HG03025 (cell line): ENCODE results near the gene CDH23.

Experiments
- ATAC-seq: cut with Tn5 transposase; IDR thresholded peaks from one replicate; pipeline ENCODE4 v1.9.1; 2021; ENCODE audit warnings: mild to moderate bottlenecking, moderate library complexity; ENCODE audit not compliant: unreplicated experiment, low FRiP score

CDH23 gene

DNA sequence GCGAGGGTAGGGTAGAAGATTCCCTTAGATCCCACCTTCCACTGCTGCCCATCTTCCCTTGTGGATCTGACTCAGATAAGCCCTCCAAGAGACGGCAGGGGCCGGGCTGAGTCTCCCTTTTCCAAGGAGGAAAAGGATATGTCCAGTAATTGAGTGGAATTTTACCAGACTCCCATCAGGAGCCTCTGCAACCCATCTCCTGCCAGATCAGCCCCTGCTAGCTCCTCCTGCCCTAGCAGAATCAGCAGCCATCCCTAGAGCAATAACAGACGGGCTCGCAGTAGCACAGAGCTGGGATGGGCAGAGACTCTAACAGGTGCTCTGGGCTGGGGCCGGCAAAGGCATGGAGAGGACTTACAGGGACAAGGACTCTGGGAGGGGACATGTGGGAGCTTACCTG is 249.3 kb downstream of the CDH23 start:
- ATAC-seq = no peak

DNA sequence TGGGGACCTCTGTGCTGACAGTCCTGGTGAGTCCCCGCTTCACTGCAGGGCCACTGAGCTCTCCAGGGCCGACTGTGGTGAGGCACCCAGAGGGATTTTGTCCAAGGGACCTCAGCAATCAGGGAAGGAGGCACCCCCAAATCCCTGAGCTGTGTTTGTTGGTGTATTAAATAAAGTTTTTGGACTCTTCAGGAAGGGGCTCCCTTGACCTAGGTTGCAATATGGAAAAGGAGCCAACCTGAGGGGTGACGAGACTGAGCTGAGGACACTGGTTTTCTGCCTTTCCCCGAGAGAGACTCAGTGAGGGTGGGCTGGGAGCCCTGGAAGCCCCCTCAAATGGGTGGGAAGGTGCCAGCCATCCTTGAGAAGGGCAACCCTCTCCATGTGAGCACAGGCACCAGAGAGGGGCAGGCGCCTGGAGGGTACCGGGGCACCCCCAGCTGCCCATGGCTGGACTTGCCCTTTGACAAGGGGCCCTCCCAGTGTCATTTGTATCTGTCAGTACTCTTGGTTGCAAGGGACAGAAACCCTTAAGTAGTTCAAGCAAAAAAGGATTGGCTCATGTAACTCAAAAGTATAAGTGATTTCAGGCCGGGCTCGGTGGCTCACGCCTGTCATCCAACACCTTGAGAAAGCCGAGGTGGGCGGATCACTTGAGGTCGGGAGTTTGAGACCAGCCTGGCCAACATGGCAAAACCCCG is 250.0 kb downstream of the CDH23 start:
- no peak for ATAC-seq

DNA sequence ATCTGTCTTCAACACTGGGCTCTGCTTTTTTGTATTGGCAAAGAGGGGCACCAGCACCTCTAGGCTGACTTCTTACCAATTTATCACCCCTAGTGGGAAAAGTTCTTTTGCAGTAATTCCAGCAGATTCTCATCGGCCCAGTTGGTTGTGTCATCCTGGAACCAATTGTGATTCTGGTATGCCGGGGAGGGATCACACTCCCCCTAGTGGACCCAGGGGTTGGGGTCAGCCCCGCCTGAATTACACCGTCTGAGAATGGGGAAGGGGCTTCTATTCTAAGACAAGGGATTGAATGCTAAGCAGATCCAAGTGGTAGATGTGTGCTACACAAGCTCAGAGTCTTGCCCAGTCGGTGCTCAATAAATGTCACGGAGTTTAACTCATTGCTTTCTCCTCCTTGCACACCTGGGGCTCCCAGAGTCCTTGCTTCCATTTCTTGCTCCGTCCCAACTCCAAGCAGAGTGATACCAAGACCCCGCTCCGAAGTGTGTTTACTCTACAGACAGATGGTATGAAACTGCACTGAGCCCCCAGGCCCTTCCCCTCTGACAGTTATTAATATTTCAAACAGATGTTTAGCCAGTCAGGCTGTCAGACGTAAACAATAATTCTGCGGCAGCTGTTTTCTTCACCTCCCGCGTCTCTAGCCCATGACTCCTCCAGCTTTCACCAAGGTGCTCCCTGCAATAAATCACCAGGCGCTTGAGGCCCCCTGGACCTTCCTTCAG is 251.0 kb downstream of the CDH23 start:
- ATAC-seq = no peak

DNA sequence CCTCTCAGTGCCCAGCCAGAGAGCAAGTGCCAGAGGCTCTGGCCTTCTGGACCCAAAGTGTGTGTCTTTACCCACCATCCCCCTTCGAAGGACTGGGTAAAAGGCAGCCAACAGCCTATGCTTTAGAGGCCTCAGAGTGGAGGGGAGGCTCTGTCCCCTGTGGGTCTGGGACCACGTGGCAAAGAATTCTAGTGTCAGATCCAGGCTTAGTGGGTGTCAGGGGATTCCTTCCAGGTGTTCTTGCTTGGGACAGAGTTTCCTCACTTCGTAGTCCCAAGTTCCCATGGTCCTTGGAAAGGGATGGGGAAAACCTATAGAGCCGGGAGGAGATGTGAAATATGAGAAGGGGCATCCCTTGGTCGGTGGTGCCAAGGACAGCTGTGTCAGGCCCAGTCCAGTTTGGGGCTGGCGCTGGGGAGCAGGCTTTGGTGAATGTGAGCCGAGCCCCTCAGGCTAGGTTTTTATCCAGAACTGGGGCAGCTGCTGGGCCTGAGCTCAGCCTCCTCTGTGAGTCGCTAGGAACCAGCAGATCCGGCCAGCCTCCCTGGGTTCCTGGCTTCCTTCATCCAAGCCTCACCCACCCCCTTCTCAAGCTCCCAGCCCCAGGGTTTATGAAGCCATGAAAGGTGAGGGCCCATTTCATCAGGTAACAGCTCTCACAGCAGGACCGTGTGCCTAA is 251.7 kb downstream of the CDH23 start:
- no peak for ATAC-seq

DNA sequence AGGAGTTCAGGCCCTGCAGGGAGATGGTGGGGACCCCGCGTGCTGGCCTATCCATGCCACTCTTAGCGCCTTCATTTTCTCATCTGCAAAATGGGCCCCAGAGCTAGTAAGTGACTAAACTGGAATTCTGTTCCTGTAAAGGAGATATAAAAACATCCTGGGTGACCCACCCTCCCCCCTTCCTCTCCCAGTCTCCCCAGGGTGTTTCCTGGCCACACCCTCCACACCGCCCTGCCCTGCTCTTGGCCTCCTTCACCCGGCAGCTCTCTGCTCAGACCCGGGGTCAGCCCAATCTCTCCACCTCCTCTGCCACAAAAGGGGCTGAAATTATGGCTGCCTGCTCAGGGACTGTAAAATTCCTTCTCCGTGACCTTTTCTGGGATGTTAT is 252.2 kb downstream of the CDH23 start:
- no peak for ATAC-seq

DNA sequence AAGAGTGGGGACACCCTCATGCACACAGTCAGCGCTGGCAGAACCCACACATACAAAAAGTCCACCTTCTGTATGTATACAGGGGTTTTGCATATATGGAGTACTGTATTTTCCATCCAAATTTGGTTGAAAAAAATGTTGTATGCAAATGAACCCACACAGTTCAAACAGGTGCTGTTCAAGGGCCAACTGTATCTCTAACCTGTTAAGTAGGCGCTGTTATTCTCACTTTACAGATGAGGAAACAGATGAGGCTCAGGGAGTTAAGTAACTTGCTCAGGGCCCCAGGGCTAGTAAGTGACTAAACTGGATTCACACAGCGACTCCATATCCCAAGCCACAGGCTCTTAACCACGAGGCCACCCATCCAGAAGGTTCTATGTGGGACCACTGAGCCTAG is 252.9 kb downstream of the CDH23 start:
- ATAC-seq = no peak

DNA sequence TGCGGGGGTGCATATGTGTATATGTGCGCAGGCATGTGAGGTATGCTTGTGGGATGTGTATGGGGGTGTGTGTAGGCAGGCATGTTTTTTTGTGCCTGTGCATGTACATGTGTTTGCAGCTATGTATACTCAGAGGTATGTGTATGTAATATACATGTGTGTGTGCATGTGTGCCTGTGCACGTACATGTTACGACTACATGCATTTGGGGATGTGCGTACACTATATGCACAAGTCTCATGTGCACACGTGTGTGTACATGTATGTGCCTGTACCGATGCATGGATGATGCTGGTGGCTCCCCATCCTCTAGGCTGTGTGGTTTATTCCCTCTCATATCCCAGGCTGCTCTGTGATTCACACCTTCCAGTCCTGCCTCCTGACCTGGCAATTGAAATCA is 253.7 kb downstream of the CDH23 start:
- ATAC-seq = no peak

DNA sequence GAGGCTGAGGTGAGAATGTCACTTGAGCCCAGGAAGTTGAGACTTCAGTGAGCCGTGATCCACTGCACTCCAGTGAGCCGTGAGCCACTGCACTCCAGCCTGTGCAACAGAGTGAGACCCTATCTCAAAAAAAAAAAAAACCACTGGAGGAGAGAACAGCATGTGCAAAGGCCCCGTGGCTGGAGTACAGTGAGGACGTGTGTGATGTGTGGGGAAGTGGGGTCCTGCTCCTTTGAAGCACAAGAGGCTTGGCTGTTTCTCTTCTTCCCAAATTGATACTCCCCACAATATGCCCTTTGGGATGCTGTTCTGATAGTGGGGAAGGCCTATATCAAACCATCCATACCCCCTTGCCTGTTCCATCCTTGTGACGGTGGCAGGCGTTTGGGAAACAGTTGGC is 254.7 kb downstream of the CDH23 start:
- ATAC-seq = no peak

DNA sequence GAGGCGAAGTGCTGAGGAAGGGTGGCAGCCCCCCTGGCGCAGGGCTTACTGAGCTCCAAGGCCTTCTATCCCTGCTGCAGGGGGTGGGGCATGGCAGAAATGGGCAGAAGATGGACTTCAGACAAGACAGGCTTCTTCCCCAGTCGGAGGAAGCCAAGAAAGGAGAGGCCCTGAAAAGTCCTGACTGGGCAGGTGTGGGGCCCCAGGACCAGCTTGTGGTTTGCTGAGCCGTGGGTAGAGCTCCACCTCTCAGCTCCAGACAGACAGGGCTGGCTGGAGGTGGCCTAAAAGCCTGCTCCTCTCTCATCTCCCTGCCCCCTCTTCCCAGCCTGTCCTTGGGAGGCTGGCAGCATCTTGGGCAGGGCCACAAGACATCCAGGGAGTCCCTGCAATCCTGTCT is 255.2 kb downstream of the CDH23 start:
- no peak for ATAC-seq

DNA sequence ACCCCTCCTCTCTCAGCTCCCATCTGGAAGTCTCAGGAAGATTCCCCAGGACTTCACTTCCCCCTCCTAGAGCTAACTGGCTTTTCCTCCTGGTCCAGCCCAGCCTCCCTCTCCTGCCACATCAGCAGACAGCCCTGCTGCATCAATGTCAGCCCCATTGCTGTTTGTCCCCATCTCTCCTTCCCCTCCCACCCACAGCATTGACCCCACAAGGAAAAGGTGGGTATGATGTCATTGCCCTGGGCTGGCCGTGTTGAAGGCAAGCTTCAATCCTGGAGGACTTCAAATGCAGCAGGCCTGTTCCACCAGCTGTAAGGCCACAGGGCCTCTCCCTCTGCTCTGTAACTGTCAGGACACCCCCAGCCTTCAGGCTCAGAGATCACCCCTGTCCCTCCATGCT is 256.3 kb downstream of the CDH23 start:
- no peak for ATAC-seq

DNA sequence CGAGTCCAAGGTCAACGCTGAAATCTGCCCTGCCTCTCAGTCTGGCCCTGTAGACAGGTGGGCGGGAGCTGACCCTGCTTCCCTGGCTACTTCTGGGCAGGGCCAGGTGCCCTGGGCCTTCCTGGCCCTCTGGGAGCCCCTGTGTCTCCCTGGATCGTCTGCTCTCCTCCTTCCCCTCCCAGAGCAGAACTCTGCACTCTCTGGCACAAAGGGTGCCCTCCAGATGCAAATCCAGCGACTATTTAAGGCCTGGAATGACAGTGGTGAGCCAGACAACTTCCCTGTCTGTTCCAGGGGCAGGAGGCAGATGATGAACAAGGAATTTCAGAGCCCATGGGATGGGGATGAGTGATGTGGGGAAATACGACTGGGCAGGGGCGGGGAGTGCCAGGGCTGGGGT is 259.5 kb downstream of the CDH23 start:
- no peak for ATAC-seq

DNA sequence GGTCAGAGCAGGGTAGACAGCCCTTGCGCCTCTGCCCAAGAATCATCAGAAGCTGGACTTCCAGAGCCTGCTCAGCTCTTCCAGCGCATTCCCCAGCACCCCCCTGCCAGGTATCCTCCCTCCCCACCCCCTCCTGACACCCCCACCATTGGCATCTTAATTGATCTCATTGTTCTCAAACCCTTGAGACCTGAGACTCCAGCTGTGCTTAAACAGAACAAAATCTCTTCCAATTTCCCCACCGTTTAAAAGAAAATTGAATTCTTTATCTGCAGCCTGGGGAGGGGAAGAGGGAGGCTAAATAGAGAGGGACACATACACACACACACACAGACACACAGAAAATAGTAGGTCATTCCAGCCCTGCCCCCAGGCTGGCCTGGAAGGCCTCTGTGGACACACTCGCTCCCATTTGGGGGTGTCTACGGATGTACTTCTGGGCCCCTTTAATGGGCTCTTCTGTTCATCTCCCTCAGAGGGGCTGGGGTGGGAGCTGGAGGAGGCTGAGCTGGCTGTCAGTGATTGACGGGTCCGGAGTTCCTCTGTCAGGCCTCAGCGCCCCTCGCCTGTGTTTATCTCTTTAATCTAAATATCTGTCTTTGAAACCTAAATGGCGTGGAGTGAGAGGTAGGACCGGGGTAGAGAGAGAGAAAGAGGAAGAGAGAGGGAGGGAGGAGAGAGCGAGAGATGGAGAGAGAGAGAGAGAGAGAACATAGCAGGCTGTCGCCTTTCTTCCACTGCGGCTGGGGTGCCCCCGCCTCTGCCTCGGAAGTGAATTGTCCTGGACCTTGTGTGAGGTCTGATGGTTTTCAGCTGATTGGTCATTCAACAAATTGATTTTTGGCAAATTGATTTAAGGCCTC is 261.1 kb downstream of the CDH23 start:
- ATAC-seq = no peak

DNA sequence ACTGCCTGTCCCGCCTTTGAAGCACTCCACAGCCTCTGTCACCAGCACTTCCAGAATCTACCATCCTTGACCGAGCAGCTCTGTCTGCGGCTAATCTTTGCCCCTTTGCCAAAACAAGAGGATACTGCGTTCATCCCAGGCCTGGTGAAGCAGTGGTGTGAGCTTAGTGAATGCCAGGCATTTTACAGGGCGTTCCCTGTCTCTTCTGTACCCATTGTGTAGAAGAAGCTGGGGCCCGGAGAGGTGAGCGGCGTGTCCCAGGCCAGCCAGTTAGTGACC is 261.7 kb downstream of the CDH23 start:
- no peak for ATAC-seq

DNA sequence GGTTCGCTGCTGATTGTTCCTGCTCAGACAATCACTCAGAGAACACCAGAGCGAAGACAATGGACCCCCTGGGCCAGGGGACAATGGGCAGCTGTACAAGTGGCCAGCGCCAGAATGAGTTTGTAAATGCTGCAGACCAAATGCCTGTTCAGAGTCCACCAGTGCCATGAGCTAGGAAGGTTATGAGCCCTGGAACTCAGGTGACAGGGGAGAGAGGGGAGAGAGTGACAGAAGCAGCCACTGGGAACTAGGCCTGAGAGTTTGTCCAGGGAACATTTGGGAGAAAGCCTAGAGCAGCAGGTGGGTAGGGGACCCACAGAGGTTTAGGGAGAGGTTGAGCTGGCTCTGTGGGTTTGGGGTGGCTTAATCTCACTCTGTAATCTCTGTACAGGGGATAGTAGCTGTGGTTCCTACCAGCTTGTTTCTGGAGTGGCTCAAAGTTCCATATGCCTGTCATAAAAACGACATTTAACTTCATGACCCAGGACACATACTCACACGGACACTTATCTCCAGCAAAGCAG is 262.5 kb downstream of the CDH23 start:
- ATAC-seq = no peak

DNA sequence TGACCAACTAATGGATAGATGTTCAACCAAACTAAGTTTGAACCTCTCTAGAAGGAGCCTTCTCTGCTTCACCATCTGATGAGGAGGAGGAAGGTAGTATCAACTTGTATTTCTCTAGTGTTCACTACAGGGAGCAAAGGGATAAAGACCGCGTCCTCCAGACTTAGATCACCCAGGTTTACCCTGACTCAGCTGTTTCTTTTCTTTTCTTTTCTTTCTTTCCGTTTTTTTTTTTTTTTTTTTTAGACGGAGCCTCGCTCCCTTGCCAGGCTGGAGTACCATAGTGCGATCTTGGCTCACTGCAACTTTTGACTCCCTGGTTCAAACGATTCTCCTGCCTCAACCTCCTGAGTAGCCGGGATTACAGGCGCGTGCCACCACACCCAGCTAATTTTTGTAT is 263.0 kb downstream of the CDH23 start:
- ATAC-seq = no peak

DNA sequence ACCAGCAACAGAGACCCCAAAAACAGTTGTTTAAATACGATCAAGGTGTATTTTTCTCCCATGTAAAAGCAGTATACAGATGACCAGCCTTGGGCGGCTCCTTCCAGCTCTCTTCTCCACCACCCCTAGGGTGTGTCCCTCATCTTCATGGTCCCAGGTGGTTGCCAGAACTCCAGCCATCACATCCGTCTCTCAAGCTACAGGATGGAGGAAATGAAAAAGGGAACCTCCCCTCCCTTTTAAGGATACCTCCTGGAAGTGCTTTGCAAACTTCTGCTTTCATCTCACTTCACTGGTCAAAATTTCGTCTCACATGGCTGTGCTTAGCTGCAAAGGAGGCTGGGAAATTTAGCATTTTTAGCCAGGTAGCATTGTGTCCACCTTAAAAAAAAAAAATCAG is 263.6 kb downstream of the CDH23 start:
- no peak for ATAC-seq

DNA sequence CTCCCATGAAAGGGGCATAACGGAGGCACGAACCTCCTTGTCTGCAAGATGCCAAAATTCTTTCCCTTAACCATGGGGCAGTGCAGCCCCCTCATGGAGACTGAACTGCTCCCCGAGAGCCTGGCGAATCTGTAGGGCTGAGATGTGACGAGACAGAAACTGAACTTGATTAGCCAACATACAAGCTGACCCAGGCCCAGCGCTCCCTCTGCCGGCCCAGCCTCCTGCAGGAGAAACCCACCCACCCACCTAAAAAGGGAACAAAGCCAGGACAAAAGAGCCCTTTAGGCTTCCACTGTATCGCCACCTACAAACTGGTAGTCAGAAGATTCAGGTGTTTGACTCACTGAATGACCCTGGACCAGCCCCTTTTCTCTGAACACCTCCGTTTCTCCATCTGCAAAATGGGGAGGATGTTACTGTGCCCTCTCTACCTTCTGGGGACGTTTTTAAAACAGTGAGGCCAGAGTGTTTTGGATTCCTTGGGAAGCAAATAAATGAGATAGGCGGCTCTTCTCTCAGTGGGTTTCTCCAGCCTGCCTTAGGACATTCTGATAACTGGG is 264.4 kb downstream of the CDH23 start:
- no peak for ATAC-seq

DNA sequence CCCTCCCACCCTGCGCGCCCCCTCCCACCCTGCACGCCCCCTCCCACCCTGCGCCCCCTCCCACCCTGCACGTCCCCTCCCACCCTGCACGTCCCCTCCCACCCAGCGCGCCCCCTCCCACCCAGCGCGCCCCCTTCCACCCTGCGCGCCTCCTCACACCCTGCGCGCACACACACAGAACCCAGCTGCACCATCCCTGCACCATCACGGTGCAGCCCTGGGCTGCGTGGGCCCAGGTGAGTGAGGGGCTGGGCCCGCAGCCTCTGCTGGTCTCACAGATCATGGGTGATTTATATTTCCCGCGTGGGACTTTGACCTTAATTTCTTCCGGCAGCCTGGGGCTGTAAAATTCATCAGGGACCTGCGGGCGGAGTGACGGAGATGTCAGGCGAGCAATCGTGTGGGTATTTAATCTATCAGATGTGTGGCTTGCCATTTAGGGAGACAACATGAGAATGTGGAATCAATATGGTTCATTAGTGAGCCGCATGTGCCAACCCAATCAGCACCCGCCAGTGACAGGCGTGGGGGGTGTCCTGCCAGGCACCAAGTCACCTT is 265.1 kb downstream of the CDH23 start:
- no peak for ATAC-seq

DNA sequence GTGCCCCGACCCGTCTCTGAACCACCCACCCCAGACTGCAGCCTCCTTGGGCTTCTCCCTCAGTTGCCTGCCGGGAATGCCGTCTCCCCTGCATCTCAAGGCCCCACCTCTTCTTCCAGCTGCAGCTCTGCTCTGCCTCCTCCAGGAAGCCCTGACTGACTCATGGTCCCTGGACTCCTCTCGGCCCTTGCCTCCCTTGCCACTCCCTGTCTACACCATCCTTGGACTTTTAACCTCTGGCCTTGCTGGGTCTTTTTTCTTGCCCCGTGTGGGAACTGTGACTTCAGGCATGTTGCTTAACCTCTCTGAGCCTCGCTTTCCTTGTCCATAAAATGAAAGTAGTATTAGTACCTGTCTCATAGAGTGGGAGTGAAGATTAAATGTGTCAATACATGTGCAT is 266.6 kb downstream of the CDH23 start:
- ATAC-seq = no peak

DNA sequence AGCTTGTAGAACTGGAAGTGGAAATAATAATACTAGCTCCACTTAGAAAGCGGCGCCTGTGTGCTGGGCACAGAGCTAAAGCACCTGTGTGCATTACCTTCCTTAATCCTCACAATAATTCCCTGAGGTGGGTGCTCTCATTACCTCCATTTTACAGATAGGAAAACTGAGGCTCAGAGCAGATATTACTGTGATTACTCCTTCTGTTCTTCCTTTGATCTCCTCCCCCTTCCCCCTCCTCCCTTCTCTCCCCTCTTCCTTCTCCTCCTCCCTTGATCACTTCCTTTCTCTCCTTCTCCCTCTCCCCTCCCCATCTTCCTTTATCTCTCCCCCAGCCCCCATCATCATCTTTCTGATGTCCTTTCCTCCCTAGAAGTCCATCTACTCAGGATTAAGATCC is 267.9 kb downstream of the CDH23 start:
- ATAC-seq = no peak
